ENCODE results near the gene ZBTB34. TPM values are rescaled to one million over a fixed set of nuclear protein-coding genes. Genes with fewer than 3 reads are reported as not detected.
"Not testable (repeated sequence)": the region's sequence is repeated elsewhere in the genome, so short reads cannot be mapped to it uniquely, and the experiment has no call there.

The ZBTB34 gene
- total RNA-seq: 1 to 10 TPM; 2.0 to 3.4 (median 2.3) TPM
- long read RNA-seq: 0 reads

GRCh38 chr9:126860077-126860756 lies at the start of gene ZBTB34:
Gene ZBTB34 (plus strand): TSS chr9:126860639. CDS start chr9:126879400, 18,761 bp downstream.
- 0% methylated on average over 2 of the region's 67 CpGs for WGBS (ENCODE audit: insufficient coverage, low coverage, low lambda C conversion rate, missing lambda C conversion rate)
- Histone ChIP-seq H3K9me3 (no peaks in the 10 kb centered on the region), H3K4me1 (peaks cover 0 to 21% (median 5%) of the 10 kb centered on the region in 4 donors), H3K27me3 (no peaks in the 10 kb centered on the region), H3K4me3 (peak within 1 kb of the TSS; percentile 78 to 94 (median 90)), H3K36me3 (peaks cover 0 to 7% (median 0%) of the 10 kb centered on the region in 4 donors), H3K27ac (peak within 1 kb of the TSS; percentile 88 to 96 (median 94))
- intact Hi-C loops (cut with DNase I): no loop called here
- peak; percentile 76 to 84 (median 80) for ATAC-seq
- DNase-seq: peak; percentile 74 to 82 (median 77)
- TF ChIP-seq CTCF (IDR thresholded peaks at IDR 0.05) (peak in 3 of 4 donors; percentile 99 to 100 (median 99)), POLR2A (IDR thresholded peaks at IDR 0.05) (peak; percentile 23)

GRCh38 chr9:126813072-126813471 lies 47.4 kb upstream of the ZBTB34 start:
- no peak for ATAC-seq
- 96% methylated on average over 8 of the region's 11 CpGs for WGBS (ENCODE audit: insufficient coverage, low coverage, low lambda C conversion rate, missing lambda C conversion rate)
- H3K36me3 ChIP-seq: peaks cover 0 to 36% (median under 1%) of the 10 kb centered on the region in 4 donors

GRCh38 chr9:126814091-126814490 lies 46.3 kb upstream of the ZBTB34 start:
- ATAC-seq (no peak), DNase-seq (no peak)
- intact Hi-C loops (cut with DNase I): no loop called here
- H3K9me3 ChIP-seq: peaks cover 0 to 14% (median 2%) of the 10 kb centered on the region in 4 donors
- peaks cover 0 to 5% (median 0%) of the 10 kb centered on the region in 4 donors for H3K4me1 ChIP-seq
- no peaks in the 10 kb centered on the region for H3K27me3 ChIP-seq
- H3K4me3 ChIP-seq: no peak overlapping the region
- H3K27ac ChIP-seq: no peak overlapping the region
- no peak for TF ChIP-seq POLR2A (IDR thresholded peaks at IDR 0.05)
- no peak for TF ChIP-seq CTCF (IDR thresholded peaks at IDR 0.05)
- H3K36me3 ChIP-seq: peaks cover 0 to 35% (median 3%) of the 10 kb centered on the region in 4 donors

More at GRCh38 chr9:126813072-126813471, 47.4 kb upstream of the ZBTB34 start:
- peaks cover 0 to 15% (median 0%) of the 10 kb centered on the region in 4 donors for H3K4me1 ChIP-seq
- intact Hi-C loops (cut with DNase I): no loop called here
- TF ChIP-seq POLR2A (IDR thresholded peaks at IDR 0.05): no peak
- TF ChIP-seq CTCF (IDR thresholded peaks at IDR 0.05): no peak
- H3K27ac ChIP-seq: no peak overlapping the region
- no peak for DNase-seq
- H3K27me3 ChIP-seq: no peaks in the 10 kb centered on the region
- H3K4me3 ChIP-seq: no peak overlapping the region
- H3K9me3 ChIP-seq: peaks cover 0 to 5% (median 2%) of the 10 kb centered on the region in 4 donors

- DNase-seq; H3K4me3 ChIP-seq; ATAC-seq; H3K36me3 ChIP-seq; H3K27me3 ChIP-seq; H3K27ac ChIP-seq; intact Hi-C loops (cut with DNase I): not testable (repeated sequence)
- WGBS (ENCODE audit: insufficient coverage, low coverage, low lambda C conversion rate, missing lambda C conversion rate): 100% methylated on average over 5 of the region's 7 CpGs
- peaks cover 0 to 14% (median 2%) of the 10 kb centered on the region in 4 donors for H3K9me3 ChIP-seq
- peaks cover 0 to 15% (median 5%) of the 10 kb centered on the region in 4 donors for H3K4me1 ChIP-seq
Measured at GRCh38 chr9:126817615-126818014, 42.8 kb upstream of the ZBTB34 start.

- DNase-seq (no peak), ATAC-seq (no peak)
- WGBS (ENCODE audit: insufficient coverage, low coverage, low lambda C conversion rate, missing lambda C conversion rate): 93% methylated on average over 5 of the region's 5 CpGs
- Histone ChIP-seq H3K9me3 (peaks cover 0 to 14% (median 2%) of the 10 kb centered on the region in 4 donors), H3K4me1 (peaks cover 0 to 18% (median 5%) of the 10 kb centered on the region in 4 donors), H3K27ac (no peak overlapping the region), H3K36me3 (peaks cover 0 to 5% (median 1%) of the 10 kb centered on the region in 4 donors), H3K4me3 (no peak overlapping the region), H3K27me3 (no peaks in the 10 kb centered on the region)
- intact Hi-C loops (cut with DNase I): no loop called here
- no peak for TF ChIP-seq CTCF (IDR thresholded peaks at IDR 0.05)
- TF ChIP-seq POLR2A (IDR thresholded peaks at IDR 0.05): no peak
Measured at GRCh38 chr9:126818482-126818881, 42.0 kb upstream of the ZBTB34 start.
